Measurements from ENCODE around the gene COASY. TPM values are rescaled to one million over a fixed set of nuclear protein-coding genes. Genes with fewer than 3 reads are reported as not detected.

Gene COASY
- total RNA-seq, 1 donor from 2014 or later = 61.4 TPM

DNA sequence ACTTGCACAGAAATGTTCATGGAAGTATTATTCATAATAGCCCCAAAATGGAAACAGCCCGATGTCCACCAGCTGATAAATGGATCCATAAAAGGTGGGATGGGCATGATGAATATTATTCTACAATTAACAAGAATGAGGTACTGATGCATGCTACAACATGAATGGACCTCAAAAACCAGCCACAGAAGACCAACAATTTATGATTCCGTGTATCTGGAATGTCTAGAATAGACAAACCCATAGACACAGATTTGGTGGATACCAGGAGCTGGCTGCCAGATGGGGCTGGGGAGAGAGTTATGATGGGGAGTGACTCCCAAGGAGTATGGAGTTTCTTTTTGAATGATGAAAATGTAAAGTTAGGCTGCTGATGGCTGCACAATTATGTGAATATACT, 36.7 kb upstream of the COASY start:
- no peak for DNase-seq (ENCODE audit: low spot score in 2 of 2, unreplicated experiment in 2 of 2)
- Mint-ChIP-seq H3K4me3 (no peak overlapping the region), H3K27me3 (ENCODE audit: low read depth) (no peaks in the 10 kb centered on the region), H3K36me3 (peaks cover 10% of the 10 kb centered on the region), H3K27ac (peak overlapping the region; percentile 0), H3K9me3 (no peaks in the 10 kb centered on the region), H3K4me1 (peaks cover 47% of the 10 kb centered on the region)
- TF ChIP-seq, protein P1, sequence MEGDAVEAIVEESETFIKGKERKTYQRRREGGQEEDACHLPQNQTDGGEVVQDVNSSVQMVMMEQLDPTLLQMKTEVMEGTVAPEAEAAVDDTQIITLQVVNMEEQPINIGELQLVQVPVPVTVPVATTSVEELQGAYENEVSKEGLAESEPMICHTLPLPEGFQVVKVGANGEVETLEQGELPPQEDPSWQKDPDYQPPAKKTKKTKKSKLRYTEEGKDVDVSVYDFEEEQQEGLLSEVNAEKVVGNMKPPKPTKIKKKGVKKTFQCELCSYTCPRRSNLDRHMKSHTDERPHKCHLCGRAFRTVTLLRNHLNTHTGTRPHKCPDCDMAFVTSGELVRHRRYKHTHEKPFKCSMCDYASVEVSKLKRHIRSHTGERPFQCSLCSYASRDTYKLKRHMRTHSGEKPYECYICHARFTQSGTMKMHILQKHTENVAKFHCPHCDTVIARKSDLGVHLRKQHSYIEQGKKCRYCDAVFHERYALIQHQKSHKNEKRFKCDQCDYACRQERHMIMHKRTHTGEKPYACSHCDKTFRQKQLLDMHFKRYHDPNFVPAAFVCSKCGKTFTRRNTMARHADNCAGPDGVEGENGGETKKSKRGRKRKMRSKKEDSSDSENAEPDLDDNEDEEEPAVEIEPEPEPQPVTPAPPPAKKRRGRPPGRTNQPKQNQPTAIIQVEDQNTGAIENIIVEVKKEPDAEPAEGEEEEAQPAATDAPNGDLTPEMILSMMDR (IDR thresholded peaks at IDR 0.05; ENCODE audit: unreplicated experiment) = no peak

DNA sequence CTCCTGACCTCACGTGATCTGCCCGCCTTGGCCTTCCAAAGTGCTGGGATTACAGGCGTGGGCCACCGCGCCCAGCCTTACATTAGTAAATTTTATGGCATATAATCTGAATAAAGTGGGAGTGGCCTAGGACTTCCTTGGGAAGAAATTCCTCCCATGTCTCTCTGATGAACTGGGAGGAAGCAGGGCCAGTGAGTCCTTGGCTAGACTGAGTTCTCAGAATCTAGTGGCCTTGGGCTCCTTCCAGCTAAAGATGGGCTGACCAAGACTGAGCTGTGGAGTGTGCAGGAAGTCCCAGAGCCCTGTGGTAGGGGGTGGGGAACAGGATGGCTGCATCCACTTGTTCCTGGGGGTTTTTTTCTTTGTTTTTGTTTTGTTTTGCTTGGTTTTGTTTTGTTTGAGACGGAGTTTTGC, 35.9 kb upstream of the COASY start:
- H3K4me3 Mint-ChIP-seq = no peak overlapping the region
- H3K27me3 Mint-ChIP-seq (ENCODE audit: low read depth) = no peaks in the 10 kb centered on the region
- TF ChIP-seq, protein P1 (IDR thresholded peaks at IDR 0.05; ENCODE audit: unreplicated experiment) = no peak
- H3K36me3 Mint-ChIP-seq = peaks cover 10% of the 10 kb centered on the region
- no peak for DNase-seq (ENCODE audit: low spot score in 2 of 2, unreplicated experiment in 2 of 2)
- peak overlapping the region; percentile 64 for H3K27ac Mint-ChIP-seq
- no peaks in the 10 kb centered on the region for H3K9me3 Mint-ChIP-seq
- peaks cover 45% of the 10 kb centered on the region for H3K4me1 Mint-ChIP-seq

DNA sequence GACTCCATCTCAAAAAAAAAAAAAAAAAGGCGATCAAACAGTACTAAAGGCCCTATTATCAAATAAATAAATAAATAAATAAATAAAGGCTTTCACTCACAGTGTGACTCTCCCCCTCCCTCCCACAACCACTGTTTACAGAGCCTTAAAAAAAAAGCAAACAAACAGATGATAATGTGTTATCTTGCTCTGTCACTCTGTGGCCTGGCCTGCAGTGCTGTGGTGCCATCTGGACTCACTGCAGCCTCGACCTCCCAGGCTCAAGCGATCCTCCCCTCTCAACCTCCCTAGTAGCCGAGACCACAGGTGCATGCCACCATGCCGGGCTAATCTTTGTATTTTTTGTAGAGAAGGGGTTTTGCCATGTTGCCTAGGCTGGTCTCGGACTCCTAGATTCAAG, 34.0 kb upstream of the COASY start:
- no peak for DNase-seq (ENCODE audit: low spot score in 2 of 2, unreplicated experiment in 2 of 2)
- H3K4me1 Mint-ChIP-seq = peaks cover 34% of the 10 kb centered on the region
- TF ChIP-seq, protein P1 (IDR thresholded peaks at IDR 0.05; ENCODE audit: unreplicated experiment) = no peak
- no peaks in the 10 kb centered on the region for H3K9me3 Mint-ChIP-seq
- peaks cover 4% of the 10 kb centered on the region for H3K36me3 Mint-ChIP-seq
- no peak overlapping the region for H3K4me3 Mint-ChIP-seq
- H3K27ac Mint-ChIP-seq = no peak overlapping the region
- H3K27me3 Mint-ChIP-seq (ENCODE audit: low read depth) = no peaks in the 10 kb centered on the region

DNA sequence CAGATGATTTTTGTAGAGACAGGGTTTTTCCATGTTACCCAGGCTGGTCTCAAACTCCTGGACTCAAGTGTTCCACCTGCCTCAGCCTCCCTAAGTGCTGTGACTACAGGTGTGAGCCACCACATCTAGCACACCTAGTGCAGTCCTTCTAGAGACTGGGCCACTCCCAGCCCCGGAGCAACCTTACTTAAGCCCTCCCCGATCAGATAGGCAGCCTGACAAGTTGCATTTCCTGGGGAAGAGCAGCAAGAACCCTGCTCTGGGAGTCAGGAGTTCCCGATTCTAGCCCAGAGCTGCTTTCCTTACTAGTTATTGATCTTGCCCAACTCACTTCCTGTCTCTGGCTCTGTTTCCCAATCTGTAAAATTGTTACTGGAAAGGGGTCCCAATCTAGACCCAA, 32.9 kb upstream of the COASY start:
- Mint-ChIP-seq H3K4me1 (peaks cover 32% of the 10 kb centered on the region), H3K27ac (no peak overlapping the region), H3K9me3 (no peaks in the 10 kb centered on the region), H3K4me3 (no peak overlapping the region), H3K36me3 (no peaks in the 10 kb centered on the region), H3K27me3 (ENCODE audit: low read depth) (no peaks in the 10 kb centered on the region)
- TF ChIP-seq, protein P1 (IDR thresholded peaks at IDR 0.05; ENCODE audit: unreplicated experiment) = no peak
- DNase-seq (ENCODE audit: low spot score in 2 of 2, unreplicated experiment in 2 of 2) = no peak

DNA sequence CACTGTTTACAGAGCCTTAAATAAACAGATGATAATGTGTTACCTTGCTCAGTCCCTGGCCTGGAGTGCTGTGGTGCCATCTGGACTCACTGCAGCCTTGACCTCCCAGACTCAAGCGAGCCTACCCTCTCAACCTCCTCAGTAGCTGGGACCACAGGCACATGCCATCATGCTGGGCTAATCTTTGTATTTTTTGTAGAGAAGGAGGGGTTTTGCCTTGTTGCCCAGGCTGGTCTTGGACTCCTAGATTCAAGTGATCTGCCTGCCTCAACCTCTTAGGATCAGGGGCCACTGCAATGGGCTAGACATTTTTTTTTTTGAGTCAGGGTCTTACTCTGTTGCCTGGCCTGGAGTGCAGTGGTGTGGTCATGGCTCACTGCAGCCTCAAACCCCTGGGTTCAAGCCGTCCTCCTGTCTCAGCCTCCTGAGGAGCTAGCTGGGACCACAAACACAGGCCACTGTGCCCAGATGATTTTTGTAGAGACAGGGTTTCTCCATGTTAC, 30.9 kb upstream of the COASY start:
- Mint-ChIP-seq H3K4me1 (peaks cover 35% of the 10 kb centered on the region), H3K9me3 (no peaks in the 10 kb centered on the region), H3K4me3 (no peak overlapping the region), H3K27ac (peak overlapping the region; percentile 89), H3K36me3 (no peaks in the 10 kb centered on the region), H3K27me3 (ENCODE audit: low read depth) (no peaks in the 10 kb centered on the region)
- DNase-seq (ENCODE audit: low spot score in 2 of 2, unreplicated experiment in 2 of 2) = no peak
- TF ChIP-seq, protein P1 (IDR thresholded peaks at IDR 0.05; ENCODE audit: unreplicated experiment) = no peak

Measured in mesothelial cell of epicardium (in vitro differentiated cells).